HEK293T (cell line): ENCODE results near the gene M1AP.

Source experiments
- ARNT ChIP-seq: fragments of 450-650 bp; IDR thresholded peaks from 2 replicates; pipeline ENCODE4 v1.6.1; 2017; ENCODE audit warnings: mild to moderate bottlenecking
- BHLHE40 ChIP-seq: fragments of 450-650 bp; IDR thresholded peaks from 2 replicates; pipeline ENCODE4 v1.6.1; 2016; ENCODE audit warnings: mild to moderate bottlenecking, moderate library complexity, borderline replicate concordance
- CTBP1 ChIP-seq: fragments of 450-650 bp; IDR thresholded peaks from 2 replicates; pipeline ENCODE4 v1.6.1; 2016; ENCODE audit warnings: borderline replicate concordance
- ELF4 ChIP-seq: fragments of 450-650 bp; IDR thresholded peaks from 2 replicates; pipeline ENCODE4 v1.6.1; 2017; ENCODE audit warnings: antibody characterized with exemption
- FOXA1 ChIP-seq: fragments of 450-650 bp; IDR thresholded peaks from 2 replicates; pipeline ENCODE4 v1.6.1; 2016; ENCODE audit warnings: mild to moderate bottlenecking
- FOXK2 ChIP-seq: fragments of 450-650 bp; IDR thresholded peaks from 2 replicates; pipeline ENCODE4 v1.6.1; 2016; ENCODE audit warnings: mild to moderate bottlenecking
- FOXM1 ChIP-seq: fragments of 450-650 bp; IDR thresholded peaks from 2 replicates; pipeline ENCODE4 v1.6.1; 2017; ENCODE audit warnings: mild to moderate bottlenecking, borderline replicate concordance
- HDGF ChIP-seq: fragments of 450-650 bp; IDR thresholded peaks from 2 replicates; pipeline ENCODE4 v1.6.1; 2017; ENCODE audit warnings: antibody characterized with exemption, borderline replicate concordance
- LEF1 ChIP-seq: fragments of 450-650 bp; IDR thresholded peaks from 2 replicates; pipeline ENCODE4 v1.6.1; 2017; ENCODE audit warnings: mild to moderate bottlenecking, borderline replicate concordance
- NFRKB ChIP-seq: fragments of 450-650 bp; IDR thresholded peaks from 2 replicates; pipeline ENCODE4 v1.6.1; 2016; ENCODE audit warnings: mild to moderate bottlenecking, moderate library complexity
- SP1 ChIP-seq: fragments of 450-650 bp; IDR thresholded peaks from 2 replicates; pipeline ENCODE4 v1.6.1; 2017
- SUZ12 ChIP-seq: fragments of 450-650 bp; IDR thresholded peaks from 2 replicates; pipeline ENCODE4 v1.6.1; 2016; ENCODE audit warnings: mild to moderate bottlenecking
- TARDBP ChIP-seq: fragments of 450-650 bp; IDR thresholded peaks from 2 replicates; pipeline ENCODE4 v1.6.1; 2016

GRCh38 chr2:74529357-74530238 lies 118.5 kb downstream of the M1AP start, which contains the start of the genes AUP1 and HTRA2:
- TF ChIP-seq FOXA1 (no peak), BHLHE40 (no peak), CTBP1 (no peak), FOXM1 (no peak), TARDBP (no peak), ELF4 (peak; percentile 79), ARNT (no peak), LEF1 (no peak), FOXK2 (no peak), SUZ12 (no peak; the same call in 1 of the 2 replicates), SP1 (no peak), HDGF (0 out of 2 replicates have a peak, but pooled peaks have one; percentile 42), NFRKB (no peak)
